H1 (cell line): ENCODE measurements around the gene MRPS10. TPM values are rescaled to one million over a fixed set of nuclear protein-coding genes. Genes with fewer than 3 reads are reported as not detected.

Experiments
- CTCF ChIA-PET: fragments of 300-600 bp; sonication (Branson Sonifier 250); formaldehyde crosslinking; loops from one replicate; lab custom pipeline; 2021; ENCODE audit not compliant: partially characterized antibody; lab: Charles Lee
- POLR2A ChIA-PET: fragments of 300-600 bp; sonication (Branson Sonifier 250); formaldehyde crosslinking; loops from one replicate; lab custom pipeline; 2021; ENCODE audit warnings: inconsistent platforms; ENCODE audit not compliant: partially characterized antibody; lab: Charles Lee
- DNase-seq, 2 experiments: peaks; one replicate each; pipeline versions ENCODE4 v3.0.0 to v3.0.0-alpha.2; 2010 to 2022; ENCODE audit warnings: low spot score in 2 of 2, low read depth in 1 of 2, mixed read lengths in 1 of 2
- FAIRE-seq: peaks from 2 replicates; lab custom pipeline; 2011; peaks lifted over from hg19 to GRCh38; lab: Jason Lieb, UNC
- H2AFZ ChIP-seq: 2 replicates; pipeline ENCODE4 v1.8.1; 2012; ENCODE audit warnings: low read length, inconsistent platforms
- H2AK5ac ChIP-seq: 2 replicates; pipeline ENCODE4 v1.6.1; 2013; ENCODE audit warnings: low read depth, low read length
- H2BK120ac ChIP-seq: replicated peaks from 2 replicates; pipeline ENCODE3; 2013; ENCODE audit warnings: low read depth, low read length, inconsistent platforms
- H2BK12ac ChIP-seq: 2 replicates; pipeline ENCODE4 v1.6.1; 2013; ENCODE audit warnings: low read depth, low read length
- H2BK15ac ChIP-seq: 2 replicates; pipeline ENCODE4 v1.6.1; 2013; ENCODE audit warnings: low read length
- H2BK20ac ChIP-seq: 2 replicates; pipeline ENCODE4 v1.6.1; 2013; ENCODE audit warnings: low read length
- H2BK5ac ChIP-seq: 2 replicates; pipeline ENCODE4 v1.6.1; 2013; ENCODE audit warnings: low read depth, low read length
- H3K14ac ChIP-seq: 2 replicates; pipeline ENCODE4 v1.6.1; 2013; ENCODE audit warnings: inconsistent platforms; ENCODE audit not compliant: insufficient read length
- H3K18ac ChIP-seq: 2 replicates; pipeline ENCODE4 v1.6.1; 2013; ENCODE audit warnings: low read length; ENCODE audit errors: extremely low read depth
- H3K23ac ChIP-seq: 2 replicates; pipeline ENCODE4 v1.6.1; 2013; ENCODE audit warnings: inconsistent platforms; ENCODE audit not compliant: insufficient read length
- H3K23me2 ChIP-seq: 2 replicates; pipeline ENCODE4 v1.6.1; 2013; ENCODE audit warnings: low read depth, low read length
- H3K27ac ChIP-seq: 2 replicates; pipeline ENCODE4 v1.6.1; 2011; ENCODE audit warnings: low read depth, low read length, inconsistent platforms
- H3K27me3 ChIP-seq, 4 experiments: replicated peaks in 1 of 4; 1 replicate in 1 of 4; 2 replicates in 3 of 4; pipeline versions ENCODE4 v1.6.1 to v1.8.1; 2011 to 2013; ENCODE audit warnings: low read length in 3 of 4, mild to moderate bottlenecking in 3 of 4, inconsistent platforms in 2 of 4, mixed read lengths in 2 of 4, moderate library complexity in 1 of 4; ENCODE audit not compliant: control insufficient read depth in 3 of 4, insufficient read depth in 3 of 4; ENCODE audit errors: extremely low read depth in 1 of 4
- H3K36me3 ChIP-seq, 4 experiments: 2 replicates each; pipeline versions ENCODE4 v1.6.1 to v1.8.1; 2011 to 2013; ENCODE audit warnings: mild to moderate bottlenecking in 4 of 4, low read length in 3 of 4, moderate library complexity in 2 of 4, control low read depth in 1 of 4, inconsistent platforms in 1 of 4; ENCODE audit not compliant: insufficient read depth in 4 of 4, control insufficient read depth in 2 of 4
- H3K4ac ChIP-seq: replicated peaks from 2 replicates; pipeline ENCODE3; 2013; ENCODE audit warnings: low read length, low read depth, mixed read lengths, inconsistent platforms; ENCODE audit not compliant: insufficient read length
- H3K4me1 ChIP-seq, 4 experiments: replicated peaks in 1 of 4; 1 replicate in 1 of 4; 2 replicates in 3 of 4; pipeline versions ENCODE4 v1.6.1 to v1.8.1; 2011 to 2013; ENCODE audit warnings: low read length in 3 of 4, inconsistent platforms in 2 of 4, mixed read lengths in 1 of 4; ENCODE audit not compliant: insufficient read depth in 4 of 4, control insufficient read depth in 3 of 4
- H3K4me2 ChIP-seq, 2 experiments: 2 replicates each; pipeline versions ENCODE4 v1.6.1 to v1.8.1; 2011 to 2013; ENCODE audit warnings: low read depth in 2 of 2, low read length in 2 of 2, control low read depth in 1 of 2, inconsistent platforms in 1 of 2, mild to moderate bottlenecking in 1 of 2; ENCODE audit not compliant: insufficient read depth in 1 of 2
- H3K4me3 ChIP-seq, 4 experiments: fragments of 200-600, 300-600 bp in 1 of 4; sonication (generic), shearing (Covaris generic), sonication (Bioruptor Twin) in 1 of 4; 2 replicates each; pipeline versions ENCODE4 v1.5.1 to v1.8.1; 2011 to 2016; ENCODE audit warnings: low read length in 4 of 4, low read depth in 3 of 4, control low read depth in 2 of 4, inconsistent platforms in 2 of 4, mild to moderate bottlenecking in 2 of 4, mixed read lengths in 1 of 4, moderate library complexity in 1 of 4; ENCODE audit not compliant: insufficient read depth in 2 of 4; ENCODE audit errors: extremely low read depth in 1 of 4
- H3K56ac ChIP-seq: replicated peaks from 2 replicates; pipeline ENCODE3; 2013; ENCODE audit warnings: low read depth, mild to moderate bottlenecking, mixed read lengths, low read length, inconsistent platforms; ENCODE audit not compliant: insufficient read length
- H3K79me1 ChIP-seq: 2 replicates; pipeline ENCODE4 v1.6.1; 2013; ENCODE audit warnings: low read depth, low read length, control low read depth
- H3K79me2 ChIP-seq, 2 experiments: 2 replicates each; pipeline versions ENCODE4 v1.6.1 to v1.8.1; 2012 to 2013; ENCODE audit warnings: low read length in 2 of 2, mild to moderate bottlenecking in 2 of 2, inconsistent platforms in 1 of 2; ENCODE audit not compliant: insufficient read depth in 2 of 2, control insufficient read depth in 1 of 2
- H3K9ac ChIP-seq, 4 experiments: replicated peaks in 1 of 4; 1 replicate in 1 of 4; 2 replicates in 3 of 4; pipeline versions ENCODE4 v1.6.1 to v1.8.1; 2011 to 2013; ENCODE audit warnings: low read depth in 3 of 4, low read length in 3 of 4, control low read depth in 2 of 4, mild to moderate bottlenecking in 2 of 4, moderate library complexity in 2 of 4, inconsistent platforms in 1 of 4; ENCODE audit errors: extremely low read depth in 1 of 4
- H3K9me3 ChIP-seq, 2 experiments: 2 replicates each; pipeline versions ENCODE4 v1.6.1 to v1.8.1; 2012 to 2013; ENCODE audit warnings: mild to moderate bottlenecking in 2 of 2, moderate library complexity in 2 of 2, control low read depth in 1 of 2, inconsistent platforms in 1 of 2, low read depth in 1 of 2, low read length in 1 of 2, mixed read lengths in 1 of 2; ENCODE audit not compliant: insufficient read depth in 2 of 2
- H4K20me1 ChIP-seq, 2 experiments: replicated peaks in 1 of 2; 2 replicates each; pipeline versions ENCODE3 to v1.8.1; 2011 to 2013; ENCODE audit warnings: inconsistent platforms in 2 of 2, low read length in 2 of 2, mild to moderate bottlenecking in 1 of 2; ENCODE audit not compliant: insufficient read depth in 2 of 2, control insufficient read depth in 1 of 2
- H4K5ac ChIP-seq: 2 replicates; pipeline ENCODE4 v1.6.1; 2013; ENCODE audit warnings: low read length, low read depth, mixed read lengths, inconsistent platforms; ENCODE audit not compliant: insufficient read length
- H4K8ac ChIP-seq: 2 replicates; pipeline ENCODE4 v1.8.0; 2013; ENCODE audit warnings: mild to moderate bottlenecking, moderate library complexity, low read length, inconsistent platforms; ENCODE audit not compliant: insufficient read depth; ENCODE audit errors: extremely low read depth
- H4K91ac ChIP-seq: replicated peaks from 2 replicates; pipeline ENCODE3; 2013; ENCODE audit warnings: low read length, mixed read lengths, inconsistent platforms; ENCODE audit not compliant: insufficient read length
- ASH2L ChIP-seq: fragments of 200-600, 300-600 bp; sonication (generic); IDR thresholded peaks from one replicate; pipeline ENCODE4 v1.7.1; 2017; ENCODE audit warnings: low read length
- CHD1 ChIP-seq: IDR thresholded peaks from 2 replicates; pipeline ENCODE4 v1.6.1; 2012; ENCODE audit warnings: low read depth, low read length, improper control_type of control experiment
- CHD2 ChIP-seq: IDR thresholded peaks from 2 replicates; pipeline ENCODE4 v1.6.1; 2012; ENCODE audit warnings: low read length, improper control_type of control experiment
- EGR1 ChIP-seq: IDR thresholded peaks from 2 replicates; pipeline ENCODE4 v1.6.1; 2011; ENCODE audit warnings: low read depth, low read length, borderline replicate concordance
- NANOG ChIP-seq: IDR thresholded peaks from 2 replicates; pipeline ENCODE4 v1.6.1; 2011; ENCODE audit warnings: low read length, low read depth, mild to moderate bottlenecking, inconsistent platforms; ENCODE audit not compliant: insufficient read depth, poor library complexity, severe bottlenecking
- PHF8 ChIP-seq: fragments of 200-600 bp; sonication (generic); conservative IDR thresholded peaks from 2 replicates; pipeline ENCODE4 v1.7.1; 2012; ENCODE audit warnings: low read depth, mild to moderate bottlenecking, inconsistent platforms, low read length, moderate library complexity
- POLR2AphosphoS5 ChIP-seq: IDR thresholded peaks from 2 replicates; pipeline ENCODE4 v1.6.1; 2011; ENCODE audit warnings: low read depth, low read length
- RAD21 ChIP-seq, 2 experiments: IDR thresholded peaks in 1 of 2; conservative IDR thresholded peaks in 1 of 2; 2 replicates each; pipeline ENCODE4 v1.6.1; 2011; ENCODE audit warnings: low read depth in 2 of 2, low read length in 2 of 2, improper control_type of control experiment in 1 of 2, inconsistent platforms in 1 of 2, mild to moderate bottlenecking in 1 of 2, moderate library complexity in 1 of 2
- SP2 ChIP-seq: IDR thresholded peaks from 2 replicates; pipeline ENCODE4 v1.6.1; 2012; ENCODE audit warnings: mild to moderate bottlenecking, low read length, inconsistent platforms
- WGBS, 2 experiments: shearing (Covaris generic) in 1 of 2; methylation state at CpG; one replicate each; pipeline versions ENCODE4 v1.1.6 to v1.1.7; 2013 to 2015; ENCODE audit warnings: low lambda C conversion rate in 2 of 2, mixed read lengths in 2 of 2, inconsistent platforms in 1 of 2, low coverage in 1 of 2, missing lambda C conversion rate in 1 of 2; ENCODE audit not compliant: insufficient replicate concordance in 2 of 2, insufficient coverage in 1 of 2, insufficient read length in 1 of 2; ENCODE audit errors: extremely low coverage in 1 of 2, missing lambda C conversion rate in 1 of 2; 5-methylcytosine and 5-hydroxymethylcytosine counted together
- polyA plus RNA-seq, 7 experiments: library from polyadenylated mRNA; depleted of rRNA in 3 of 7; stranded (reverse) in 5 of 7; unstranded in 2 of 7; fragments of >200 nt in 5 of 7; fragments of 200-250 nt in 2 of 7; gene quantifications; 1 replicate in 5 of 7; 2 replicates in 1 of 7; 4 replicates in 1 of 7; pipeline versions ENCODE4 v1.2.1 to v1.2.3, GENCODE V29; 2011 to 2013; ENCODE audit warnings: missing spikeins in 2 of 7, mixed read lengths in 2 of 7
- total RNA-seq: library from RNA; stranded (reverse); fragmentation: NEBNext Ultra II Directional; extraction: Animal tissue kit (Norgen Biotek cat#: 25700); gene quantifications from 2 replicates; pipeline ENCODE4 v1.2.1, GENCODE V29; 2021

Gene MRPS10
- total and polyA plus RNA-seq, 2 of the 8 experiments (the other 6 are each of a cell fraction or from before 2014, with no cell fraction given): 20.5 to 33.6 TPM

- Histone ChIP-seq H3K4me2 (no peak overlapping the region), H2BK12ac (no peak overlapping the region), H3K27ac (no peak overlapping the region), H2BK120ac (no peak overlapping the region), H3K4me3 (no peak overlapping the region), H3K23me2 (0 out of 2 replicates have a peak, but pooled peaks cover 3% of the 10 kb centered on the region), H3K4ac (no peak overlapping the region), H3K18ac (no peak overlapping the region), H3K36me3 (no peaks in the 10 kb centered on the region), H3K23ac (no peak overlapping the region), H3K27me3 (peaks cover 0 to 3% (median 0%) of the 10 kb centered on the region in 4 experiments; a peak in 1 of 7 replicates), H2AK5ac (no peak overlapping the region), H2BK20ac (no peak overlapping the region), H2AFZ (no peak overlapping the region), H4K20me1 (no peaks in the 10 kb centered on the region), H2BK15ac (no peak overlapping the region), H3K9ac (no peak overlapping the region), H3K56ac (no peak overlapping the region), H4K5ac (no peak overlapping the region), H3K79me2 (no peaks in the 10 kb centered on the region), H3K79me1 (no peaks in the 10 kb centered on the region), H3K9me3 (no peaks in the 10 kb centered on the region), H3K14ac (no peak overlapping the region), H2BK5ac (no peak overlapping the region), H3K4me1 (peaks cover 0 to 4% (median 2%) of the 10 kb centered on the region in 4 experiments; a peak in 5 of 7 replicates), H4K91ac (no peak overlapping the region), H4K8ac (no peak overlapping the region)
- ChIA-PET CTCF (no interaction called here), POLR2A (interaction anchor here (1.3 kb wide), 1 partner anchor 14 kb away, joined by 3 read pairs; no protein-coding TSS in a partner anchor)
- DNase-seq (no peak), FAIRE-seq (no peak)
- WGBS, 2 experiments: 80% methylated on average over 13 of the region's 13 CpGs; no CpG with 5 or more reads in 1 of the 2 experiments
- no peak for TF ChIP-seq NANOG
- TF ChIP-seq EGR1: no peak
- no peak for TF ChIP-seq POLR2AphosphoS5
- no peak for TF ChIP-seq RAD21 (IDR thresholded peaks at IDR 0.05 in 1 of 2, conservative IDR thresholded peaks at IDR 0.05 in 1 of 2; ENCODE audit: low read depth in 2 of 2, low read length in 2 of 2)
- TF ChIP-seq PHF8: no peak
- no peak for TF ChIP-seq CHD1
- TF ChIP-seq SP2: no peak
- no peak for TF ChIP-seq CHD2
- TF ChIP-seq ASH2L: no peak
Measured at GRCh38 chr6:42197555-42198362, 19.9 kb downstream of the MRPS10 start.
